ENCODE measurements around the gene SSBP3.

The SSBP3 gene

DNA sequence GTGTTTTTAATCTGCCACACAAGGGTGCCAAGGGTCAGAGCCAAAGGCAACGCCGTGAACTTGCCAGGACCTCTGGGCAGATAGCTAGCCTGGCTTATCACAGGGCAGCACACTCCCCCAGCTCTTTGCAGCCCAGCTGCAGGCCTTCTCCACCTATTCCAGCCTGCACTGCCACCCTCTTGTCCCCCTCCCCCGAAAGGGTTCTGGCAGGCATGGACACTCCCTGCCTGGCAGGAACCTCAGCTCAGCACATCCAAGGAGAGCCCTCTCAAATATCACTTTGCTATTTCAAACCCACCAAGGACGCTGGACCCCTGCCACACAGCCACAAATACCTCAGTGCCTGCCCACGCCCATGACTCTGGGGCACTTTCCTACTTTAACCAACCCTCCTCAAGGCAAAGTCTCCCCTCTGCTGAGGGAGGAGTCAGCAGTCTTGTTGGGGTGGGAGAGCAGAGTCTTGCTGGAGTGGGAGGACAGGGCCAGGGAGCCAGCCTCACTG, 9.1 kb downstream of the SSBP3 start:
- Histone ChIP-seq H3K4me3 (ENCODE audit: low read length) (no peak overlapping the region), H3K9me3 (ENCODE audit: insufficient read depth, low read length) (no peaks in the 10 kb centered on the region), H4K20me1 (ENCODE audit: insufficient read depth, low read length) (no peaks in the 10 kb centered on the region), H3K4me2 (ENCODE audit: low read length) (no peak overlapping the region), H3K27me3 (ENCODE audit: low read depth, low read length) (no peaks in the 10 kb centered on the region), H3K36me3 (replicated peaks; ENCODE audit: low read depth, low read length) (peaks cover 4% of the 10 kb centered on the region), H3K79me2 (ENCODE audit: low read length) (no peaks in the 10 kb centered on the region), H3K9ac (ENCODE audit: low read length) (no peak overlapping the region), H3K27ac (ENCODE audit: low read length) (no peak overlapping the region), H3K4me1 (ENCODE audit: low read length) (peaks cover 13% of the 10 kb centered on the region), H2AFZ (ENCODE audit: low read depth, low read length) (no peak overlapping the region)
- TF ChIP-seq, protein P1, sequence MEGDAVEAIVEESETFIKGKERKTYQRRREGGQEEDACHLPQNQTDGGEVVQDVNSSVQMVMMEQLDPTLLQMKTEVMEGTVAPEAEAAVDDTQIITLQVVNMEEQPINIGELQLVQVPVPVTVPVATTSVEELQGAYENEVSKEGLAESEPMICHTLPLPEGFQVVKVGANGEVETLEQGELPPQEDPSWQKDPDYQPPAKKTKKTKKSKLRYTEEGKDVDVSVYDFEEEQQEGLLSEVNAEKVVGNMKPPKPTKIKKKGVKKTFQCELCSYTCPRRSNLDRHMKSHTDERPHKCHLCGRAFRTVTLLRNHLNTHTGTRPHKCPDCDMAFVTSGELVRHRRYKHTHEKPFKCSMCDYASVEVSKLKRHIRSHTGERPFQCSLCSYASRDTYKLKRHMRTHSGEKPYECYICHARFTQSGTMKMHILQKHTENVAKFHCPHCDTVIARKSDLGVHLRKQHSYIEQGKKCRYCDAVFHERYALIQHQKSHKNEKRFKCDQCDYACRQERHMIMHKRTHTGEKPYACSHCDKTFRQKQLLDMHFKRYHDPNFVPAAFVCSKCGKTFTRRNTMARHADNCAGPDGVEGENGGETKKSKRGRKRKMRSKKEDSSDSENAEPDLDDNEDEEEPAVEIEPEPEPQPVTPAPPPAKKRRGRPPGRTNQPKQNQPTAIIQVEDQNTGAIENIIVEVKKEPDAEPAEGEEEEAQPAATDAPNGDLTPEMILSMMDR (IDR thresholded peaks at IDR 0.05; ENCODE audit: low read depth, low read length), result no peak

DNA sequence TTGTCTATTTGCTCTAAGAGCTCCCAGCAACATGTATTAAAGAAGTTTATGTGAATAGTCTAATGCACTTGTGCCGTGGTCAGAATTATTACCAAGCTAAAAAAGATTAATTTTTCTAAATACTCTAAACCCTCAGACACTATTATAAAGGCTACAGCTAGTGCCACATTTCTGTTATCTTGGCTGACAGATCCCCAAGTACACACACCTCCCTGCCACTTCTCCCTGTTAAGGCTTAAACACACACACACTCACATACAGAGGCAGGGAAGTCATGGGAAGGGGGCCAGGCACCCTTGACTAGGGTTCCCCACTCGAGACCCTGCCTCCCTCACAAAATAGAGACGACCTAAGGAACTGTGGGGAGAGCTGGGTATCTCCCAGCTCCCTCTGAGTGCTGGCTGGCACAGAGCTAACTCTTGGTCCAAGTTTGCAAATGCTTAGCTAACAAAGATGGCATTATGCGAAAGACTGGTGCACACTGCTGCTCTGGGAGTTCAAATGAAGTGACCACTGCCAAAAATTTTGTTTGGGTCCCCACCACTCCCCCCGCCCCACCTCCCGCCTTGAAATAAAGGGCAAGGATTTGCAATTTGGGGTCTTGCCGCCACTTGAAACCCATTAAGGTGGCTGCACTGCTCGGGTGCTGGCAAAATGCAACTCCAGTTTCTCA, 9.8 kb downstream of the SSBP3 start:
- no peaks in the 10 kb centered on the region for H3K27me3 ChIP-seq (ENCODE audit: low read depth, low read length)
- H3K4me2 ChIP-seq (ENCODE audit: low read length), result no peak overlapping the region
- no peak for TF ChIP-seq EZH2phosphoT487 (IDR thresholded peaks at IDR 0.05; ENCODE audit: low read depth)
- no peak overlapping the region for H3K4me3 ChIP-seq (ENCODE audit: low read length)
- no peak overlapping the region for H3K9ac ChIP-seq (ENCODE audit: low read length)
- H2AFZ ChIP-seq (ENCODE audit: low read depth, low read length), result no peak overlapping the region
- no peak overlapping the region for H3K27ac ChIP-seq (ENCODE audit: low read length)
- H4K20me1 ChIP-seq (ENCODE audit: insufficient read depth, low read length), result no peaks in the 10 kb centered on the region
- H3K9me3 ChIP-seq (ENCODE audit: insufficient read depth, low read length), result no peaks in the 10 kb centered on the region
- H3K4me1 ChIP-seq (ENCODE audit: low read length), result peaks cover 13% of the 10 kb centered on the region
- H3K36me3 ChIP-seq (replicated peaks; ENCODE audit: low read depth, low read length), result peaks cover 4% of the 10 kb centered on the region
- H3K79me2 ChIP-seq (ENCODE audit: low read length), result no peaks in the 10 kb centered on the region

DNA sequence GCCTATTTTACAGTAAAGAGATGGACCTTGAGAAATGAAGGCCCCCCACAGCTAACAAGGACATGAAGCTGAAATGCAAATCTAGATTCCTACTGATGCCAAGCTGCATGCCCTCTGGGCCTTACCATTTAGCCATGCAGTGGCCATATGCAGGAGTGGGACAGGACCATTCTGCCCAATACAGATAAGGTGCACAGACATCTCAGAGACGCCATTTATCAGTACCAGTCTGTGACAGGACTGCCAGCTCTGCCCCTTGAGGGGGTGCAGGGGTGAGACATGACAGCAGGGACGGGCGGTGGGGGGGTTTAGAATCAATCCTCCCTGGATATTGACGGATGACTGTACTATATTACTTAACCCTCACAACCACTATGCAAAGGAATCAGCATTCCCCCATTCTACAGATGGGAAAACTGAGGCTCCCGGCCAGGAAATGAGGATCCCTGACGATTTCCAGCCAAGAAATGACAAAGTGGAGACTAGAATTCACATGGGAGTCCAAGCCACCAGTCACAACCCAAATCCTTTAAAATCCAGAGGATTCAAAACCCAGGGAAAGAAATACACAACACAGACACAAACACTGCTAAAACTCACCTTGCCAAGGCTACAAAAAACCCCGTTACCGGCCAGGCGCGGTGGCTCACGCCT, 10.8 kb downstream of the SSBP3 start:
- Histone ChIP-seq H3K36me3 (replicated peaks; ENCODE audit: low read depth, low read length) (peaks cover 4% of the 10 kb centered on the region), H3K79me2 (ENCODE audit: low read length) (no peaks in the 10 kb centered on the region), H3K27ac (ENCODE audit: low read length) (no peak overlapping the region), H2AFZ (ENCODE audit: low read depth, low read length) (no peak overlapping the region), H3K9me3 (ENCODE audit: insufficient read depth, low read length) (no peaks in the 10 kb centered on the region), H3K27me3 (ENCODE audit: low read depth, low read length) (no peaks in the 10 kb centered on the region), H3K4me3 (ENCODE audit: low read length) (no peak overlapping the region), H3K9ac (ENCODE audit: low read length) (no peak overlapping the region), H4K20me1 (ENCODE audit: insufficient read depth, low read length) (no peaks in the 10 kb centered on the region), H3K4me2 (ENCODE audit: low read length) (no peak overlapping the region), H3K4me1 (ENCODE audit: low read length) (peaks cover 7% of the 10 kb centered on the region)
- TF ChIP-seq, protein P1 (IDR thresholded peaks at IDR 0.05; ENCODE audit: low read depth, low read length), result no peak
- no peak for TF ChIP-seq EZH2phosphoT487 (IDR thresholded peaks at IDR 0.05; ENCODE audit: low read depth)

DNA sequence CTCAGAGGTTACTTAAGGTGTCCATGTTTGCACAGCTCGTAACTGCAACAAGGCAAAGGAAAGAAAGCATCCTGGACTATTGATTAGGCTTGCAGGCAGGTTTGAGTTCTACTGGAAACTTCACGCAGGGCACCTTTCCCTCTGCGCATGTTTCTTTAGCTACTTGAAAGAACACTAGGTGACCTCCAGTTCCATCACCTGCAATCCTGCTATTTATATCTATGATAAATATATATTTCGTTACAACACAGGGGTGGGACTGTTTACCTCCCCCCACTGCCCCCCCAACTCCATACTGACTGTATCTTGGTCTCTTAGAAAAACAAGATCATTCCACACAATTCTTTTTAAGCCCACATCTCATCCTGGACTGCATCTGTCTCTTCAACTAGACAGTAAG, 12.1 kb downstream of the SSBP3 start:
- H3K36me3 ChIP-seq (replicated peaks; ENCODE audit: low read depth, low read length), result peaks cover under 1% of the 10 kb centered on the region

More for the DNA sequence above, 12.1 kb downstream of the SSBP3 start:
- Histone ChIP-seq H3K9ac (ENCODE audit: low read length) (no peak overlapping the region), H3K27ac (ENCODE audit: low read length) (no peak overlapping the region), H3K27me3 (ENCODE audit: low read depth, low read length) (no peaks in the 10 kb centered on the region), H3K4me1 (ENCODE audit: low read length) (no peaks in the 10 kb centered on the region), H3K4me3 (ENCODE audit: low read length) (no peak overlapping the region), H2AFZ (ENCODE audit: low read depth, low read length) (no peak overlapping the region), H3K9me3 (ENCODE audit: insufficient read depth, low read length) (no peaks in the 10 kb centered on the region), H4K20me1 (ENCODE audit: insufficient read depth, low read length) (no peaks in the 10 kb centered on the region), H3K79me2 (ENCODE audit: low read length) (no peaks in the 10 kb centered on the region), H3K4me2 (ENCODE audit: low read length) (no peak overlapping the region)
- TF ChIP-seq, protein P1 (IDR thresholded peaks at IDR 0.05; ENCODE audit: low read depth, low read length), result no peak
- no peak for TF ChIP-seq EZH2phosphoT487 (IDR thresholded peaks at IDR 0.05; ENCODE audit: low read depth)
